Gastrocnemius medialis (tissue), 4 donors: ENCODE data around the gene TBXA2R.

Experiments
- POLR2A ChIP-seq, 2 donors: fragments of 450-650 bp; IDR thresholded peaks; one replicate each; pipeline ENCODE4 v1.6.1; 2017; ENCODE audit warnings: antibody characterized with exemption in 2 of 2, mild to moderate bottlenecking in 2 of 2, moderate library complexity in 2 of 2
- TF ChIP-seq, protein P1 (sequence below), 5 experiments: fragments of 450-650 bp in 3 of 5; fragments of 200-600 bp in 2 of 5; sonication (generic) in 2 of 5; IDR thresholded peaks in 4 of 5; conservative IDR thresholded peaks in 1 of 5; 1 replicate in 4 of 5; 2 replicates in 1 of 5; pipeline ENCODE4 v1.5.1; 2016 to 2019; ENCODE audit warnings: antibody characterized with exemption in 5 of 5, mild to moderate bottlenecking in 3 of 5, moderate library complexity in 3 of 5

DNA sequence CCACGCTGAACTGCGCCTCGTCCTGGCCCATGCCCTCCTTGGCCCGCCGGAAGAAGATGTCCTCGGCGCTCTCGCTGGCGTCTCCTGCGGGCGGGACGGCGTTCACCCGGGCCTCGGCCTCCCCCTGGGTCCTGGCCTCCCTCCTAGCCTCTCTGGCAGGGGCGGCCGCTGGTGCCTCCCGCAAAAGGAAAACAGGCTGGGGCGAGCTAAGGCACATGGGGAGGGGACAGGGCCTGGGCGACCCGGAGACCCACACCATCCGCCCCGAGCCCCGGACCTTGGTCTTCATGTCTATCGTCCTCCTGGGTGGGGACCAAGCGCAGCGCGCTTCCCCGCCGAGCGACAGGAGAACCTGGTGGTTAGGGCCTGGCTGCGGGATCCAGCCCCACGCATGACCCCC lies 5.7 kb upstream of the TBXA2R start:
- TF ChIP-seq, protein P1, sequence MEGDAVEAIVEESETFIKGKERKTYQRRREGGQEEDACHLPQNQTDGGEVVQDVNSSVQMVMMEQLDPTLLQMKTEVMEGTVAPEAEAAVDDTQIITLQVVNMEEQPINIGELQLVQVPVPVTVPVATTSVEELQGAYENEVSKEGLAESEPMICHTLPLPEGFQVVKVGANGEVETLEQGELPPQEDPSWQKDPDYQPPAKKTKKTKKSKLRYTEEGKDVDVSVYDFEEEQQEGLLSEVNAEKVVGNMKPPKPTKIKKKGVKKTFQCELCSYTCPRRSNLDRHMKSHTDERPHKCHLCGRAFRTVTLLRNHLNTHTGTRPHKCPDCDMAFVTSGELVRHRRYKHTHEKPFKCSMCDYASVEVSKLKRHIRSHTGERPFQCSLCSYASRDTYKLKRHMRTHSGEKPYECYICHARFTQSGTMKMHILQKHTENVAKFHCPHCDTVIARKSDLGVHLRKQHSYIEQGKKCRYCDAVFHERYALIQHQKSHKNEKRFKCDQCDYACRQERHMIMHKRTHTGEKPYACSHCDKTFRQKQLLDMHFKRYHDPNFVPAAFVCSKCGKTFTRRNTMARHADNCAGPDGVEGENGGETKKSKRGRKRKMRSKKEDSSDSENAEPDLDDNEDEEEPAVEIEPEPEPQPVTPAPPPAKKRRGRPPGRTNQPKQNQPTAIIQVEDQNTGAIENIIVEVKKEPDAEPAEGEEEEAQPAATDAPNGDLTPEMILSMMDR (IDR thresholded peaks at IDR 0.05 in 4 of 5, conservative IDR thresholded peaks at IDR 0.05 in 1 of 5), result no peak
- TF ChIP-seq POLR2A (IDR thresholded peaks at IDR 0.05), result no peak
